ENCODE measurements around the gene PPAT.

PPAT gene

DNA sequence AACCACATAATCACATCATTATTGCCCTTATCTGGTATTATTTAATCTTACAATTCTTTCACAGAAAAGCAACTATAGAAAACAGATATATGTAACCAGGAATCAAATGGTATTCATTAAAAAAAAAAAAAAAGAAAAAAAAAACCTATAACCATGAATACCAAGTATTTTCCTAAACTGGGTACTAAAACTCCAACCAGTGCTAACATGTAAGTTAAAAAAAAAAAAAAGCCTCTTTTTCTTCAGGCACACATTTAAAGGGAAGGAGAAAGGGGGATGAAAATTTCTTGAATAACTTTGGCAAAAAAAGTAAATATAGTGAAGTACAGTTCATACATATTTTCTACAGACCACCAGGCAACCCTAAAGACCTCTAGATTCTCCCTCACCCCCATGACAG lies 2.1 kb downstream of the PPAT start:
- DNase-seq = no peak

DNA sequence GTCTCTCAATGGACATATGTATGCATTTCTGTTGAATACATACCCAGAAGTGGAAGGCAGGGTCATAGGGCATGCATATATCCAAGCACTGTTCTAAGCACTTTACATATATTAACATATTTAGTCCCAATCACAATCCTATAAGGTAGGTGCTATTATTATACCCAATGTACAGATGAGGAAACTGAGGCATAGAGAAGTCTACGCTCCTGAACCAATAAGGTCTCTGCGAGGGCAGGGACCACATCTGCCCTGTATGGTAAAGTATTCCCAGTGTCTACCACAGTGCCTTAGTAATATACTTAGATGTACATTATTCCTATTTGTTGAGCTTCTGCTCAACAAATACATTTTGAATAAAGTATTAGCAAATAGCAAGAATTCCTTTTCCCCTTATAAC lies 5.2 kb downstream of the PPAT start:
- no peak for DNase-seq

DNA sequence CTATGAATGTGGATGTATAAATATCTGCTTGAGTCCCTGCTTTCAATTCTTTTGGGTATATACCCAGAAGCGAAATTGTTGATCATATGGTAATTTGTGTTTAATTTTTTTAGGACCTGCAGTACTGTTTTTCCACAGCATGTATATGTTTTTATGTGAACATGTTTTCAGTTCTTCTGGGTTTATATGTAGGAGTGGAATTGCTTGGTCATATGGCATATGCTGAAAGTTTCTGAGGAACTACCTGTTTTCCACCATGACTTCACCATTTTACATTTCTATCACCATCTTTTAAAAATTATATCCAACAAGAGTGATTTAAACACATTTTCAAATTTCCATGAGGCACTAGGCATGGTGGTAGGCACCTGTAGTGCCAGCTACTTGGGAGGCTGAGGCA lies 8.2 kb downstream of the PPAT start:
- no peak for DNase-seq

- DNase-seq = no peak
Observed at GRCh38 chr4:56426273-56426672, 9.1 kb downstream of the PPAT start.

DNA sequence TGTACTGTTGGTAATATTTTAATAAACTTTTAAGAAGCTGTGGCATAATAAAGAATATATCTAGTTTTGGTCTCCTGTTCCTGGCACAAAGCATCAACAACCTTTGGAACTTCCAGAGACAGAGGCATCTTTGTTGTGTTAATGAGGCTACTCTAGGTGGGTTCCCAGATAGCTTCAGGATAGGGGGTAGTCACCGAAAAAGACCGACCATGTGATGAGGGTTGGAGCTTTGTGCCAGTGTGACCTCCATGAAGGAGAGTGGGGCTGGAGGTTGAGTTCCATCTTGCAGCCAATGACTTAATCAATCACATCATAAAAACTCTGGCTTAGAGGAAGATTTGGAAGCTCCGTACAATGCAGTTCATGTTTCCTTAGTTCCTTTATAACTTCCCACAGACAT lies 9.9 kb downstream of the PPAT start:
- no peak for DNase-seq

DNA sequence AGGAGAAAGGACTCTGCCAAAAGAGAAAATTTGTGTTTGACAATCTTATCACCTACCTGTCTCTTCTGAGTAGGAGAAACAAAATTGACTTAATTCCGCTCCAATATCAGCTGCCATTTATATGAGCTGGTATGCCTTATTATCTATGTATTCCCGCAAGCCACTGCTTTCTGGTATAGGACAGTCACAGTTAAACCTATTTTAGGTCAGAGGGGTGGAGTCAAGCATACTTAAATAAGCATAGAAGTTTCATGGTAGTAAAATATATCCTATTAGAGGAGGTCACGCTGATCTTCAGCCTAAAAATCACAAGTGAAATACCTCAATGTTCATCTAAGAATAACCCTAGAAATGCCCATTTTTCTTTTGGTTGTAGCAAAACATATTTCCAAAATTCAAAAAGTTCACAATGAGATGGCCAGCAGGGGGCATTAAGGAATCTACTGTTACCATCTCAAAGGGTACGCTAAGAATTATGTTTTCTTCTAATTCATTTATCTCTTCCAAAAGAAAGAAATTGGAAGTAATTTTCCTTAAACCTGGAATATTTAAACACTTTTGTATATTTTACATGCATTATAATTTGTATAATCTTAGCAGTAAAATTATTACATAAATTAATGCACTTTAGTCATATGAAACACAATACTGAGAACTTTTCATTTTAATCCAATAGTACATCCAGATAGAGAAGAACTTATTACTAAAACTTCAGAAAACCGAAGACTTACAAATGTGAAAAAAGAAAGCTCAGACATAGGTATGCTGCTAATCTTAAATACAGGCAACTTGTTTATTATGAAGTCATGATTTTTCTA lies 10.5 kb downstream of the PPAT start:
- no peak for DNase-seq

GRCh38 chr4:56424176-56424575 lies 11.2 kb downstream of the PPAT start:
- no peak for DNase-seq

- no peak for DNase-seq
Observed at GRCh38 chr4:56417396-56417795, 18.0 kb downstream of the PPAT start.

DNA sequence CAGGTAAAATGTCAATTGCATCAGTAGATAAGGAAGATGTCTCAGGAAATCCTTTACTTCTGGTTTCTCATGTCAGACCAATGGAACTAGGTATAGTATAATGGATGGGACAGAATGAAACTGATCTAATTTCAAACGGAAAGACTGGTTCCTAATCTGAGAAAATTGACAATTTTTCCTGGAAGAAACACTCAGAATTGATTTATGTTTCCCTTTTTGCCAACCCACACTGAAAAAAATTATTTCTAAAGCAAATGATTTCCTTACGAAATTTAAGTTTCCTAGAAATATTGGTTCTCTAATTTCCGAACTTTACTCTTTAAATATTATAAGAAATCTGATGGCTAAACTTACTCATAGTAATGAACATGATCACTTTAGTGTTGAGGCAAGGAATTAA lies 19.1 kb downstream of the PPAT start:
- no peak for DNase-seq

DNA sequence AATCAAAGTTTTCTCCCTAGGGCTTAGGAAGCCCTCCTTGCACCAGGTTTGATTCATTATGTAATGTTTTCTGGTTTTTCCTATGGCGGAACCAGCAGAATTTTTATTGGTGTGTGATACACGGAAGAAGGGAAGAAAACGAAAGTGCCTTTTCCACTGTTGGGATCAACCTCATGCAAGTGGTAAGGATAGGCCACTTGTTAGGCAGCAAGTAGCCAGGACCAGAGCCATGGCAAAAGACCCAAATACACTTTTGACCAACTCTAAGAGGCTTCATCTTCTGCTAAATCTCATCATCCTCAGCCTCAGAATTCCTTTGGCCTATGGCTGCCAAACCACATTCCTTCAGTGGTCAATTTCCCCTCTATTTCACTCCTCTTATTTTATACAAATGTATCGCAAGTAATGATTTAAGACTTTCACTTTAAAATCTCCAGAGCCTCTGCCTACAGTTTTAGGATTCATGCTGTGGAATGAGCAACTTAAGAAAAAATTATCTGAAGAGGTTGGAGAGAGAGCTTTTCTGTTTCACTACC lies 21.2 kb downstream of the PPAT start:
- DNase-seq = no peak

GRCh38 chr4:56410247-56411062 lies 25.0 kb downstream of the PPAT start:
- DNase-seq = peak; percentile 91

DNA sequence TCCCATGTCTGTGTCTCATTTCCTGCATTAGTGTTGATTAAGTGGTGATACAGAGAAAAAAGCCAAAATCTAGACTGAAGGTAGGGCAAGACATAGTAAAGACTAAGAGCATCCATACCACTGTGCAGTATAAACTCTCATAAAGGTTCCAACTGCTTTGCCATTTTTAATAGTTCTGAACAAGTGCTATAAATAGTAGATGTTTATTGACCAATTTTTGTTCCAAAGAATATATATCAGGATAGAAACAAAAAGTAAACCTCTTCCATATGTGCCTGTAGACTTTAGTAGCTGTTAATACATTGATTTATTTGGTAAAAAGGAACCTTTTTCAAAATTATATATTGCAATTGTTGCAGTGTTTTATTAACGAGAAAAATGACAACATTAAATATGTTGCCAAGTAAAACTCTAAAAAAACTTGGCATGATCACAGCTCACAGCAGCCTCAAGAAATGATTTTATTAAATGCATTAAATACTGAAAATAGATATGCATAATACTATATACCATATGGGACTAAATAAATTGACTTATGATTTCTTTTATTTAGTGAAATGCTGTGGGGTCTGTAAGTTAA lies 25.8 kb downstream of the PPAT start:
- DNase-seq = no peak

GRCh38 chr4:56408978-56409377 lies 26.4 kb downstream of the PPAT start:
- DNase-seq = no peak

GRCh38 chr4:56406151-56406550 lies 29.3 kb downstream of the PPAT start:
- no peak for DNase-seq

DNA sequence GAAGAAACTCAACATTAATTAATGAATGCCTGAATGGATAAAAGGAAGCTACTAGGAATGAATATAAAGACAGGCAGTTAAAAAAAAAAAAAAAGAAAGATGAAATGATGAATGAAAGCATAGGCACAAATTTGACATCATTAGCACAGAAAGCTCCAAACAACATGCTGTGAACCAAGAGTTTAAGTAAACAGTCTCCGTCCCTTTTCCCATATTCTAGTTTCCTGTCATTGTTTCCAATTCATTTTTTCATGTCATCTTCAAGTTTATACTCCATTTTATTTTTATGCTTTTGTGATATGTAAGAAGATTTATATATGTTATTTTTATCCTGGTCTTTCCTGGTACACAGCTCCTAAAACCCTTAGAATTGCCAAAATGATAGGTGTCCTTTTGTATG lies 30.4 kb downstream of the PPAT start:
- no peak for DNase-seq

GRCh38 chr4:56400560-56400959 lies 34.9 kb downstream of the PPAT start:
- DNase-seq = no peak

DNA sequence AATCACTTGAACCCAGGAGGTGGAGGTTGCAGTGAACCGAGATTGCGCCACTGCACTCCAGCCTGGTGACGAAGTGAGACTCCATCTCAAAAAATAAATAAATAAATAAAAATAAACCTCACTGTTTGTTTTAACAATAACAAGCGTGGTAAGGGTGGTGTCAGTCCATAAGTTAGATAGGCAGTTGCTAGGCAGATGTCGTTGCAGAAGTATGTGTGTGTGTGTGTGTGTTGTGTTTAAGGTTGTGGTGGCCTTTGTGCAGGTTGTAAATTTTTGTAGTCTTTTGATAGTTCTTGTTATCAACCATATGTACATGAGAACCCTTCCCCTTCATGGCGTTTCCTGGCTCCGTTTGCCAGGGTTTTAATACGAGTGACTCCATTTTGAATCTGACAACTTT lies 44.1 kb downstream of the PPAT start:
- no peak for DNase-seq

- no peak for DNase-seq
Observed at GRCh38 chr4:56389558-56389957, 45.9 kb downstream of the PPAT start.

DNA sequence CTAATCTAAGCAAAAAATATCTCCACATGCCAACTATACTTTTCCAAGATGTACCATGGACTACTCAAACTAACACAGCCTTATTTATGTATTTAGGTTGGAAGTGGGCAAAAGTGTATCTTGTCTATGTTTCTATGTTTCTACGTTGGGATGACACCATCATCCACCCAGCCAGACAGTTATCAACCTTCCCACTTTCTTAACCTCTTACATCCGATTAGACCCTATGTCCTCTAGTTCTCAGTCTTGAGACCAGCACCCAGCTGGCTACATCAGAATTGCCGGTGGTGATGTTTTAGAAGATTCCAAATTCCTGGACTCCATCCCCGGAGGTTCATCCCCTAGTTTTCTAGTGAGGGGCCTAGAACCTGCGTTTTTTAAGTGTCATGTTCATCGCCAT lies 47.1 kb downstream of the PPAT start:
- DNase-seq = no peak

GRCh38 chr4:56387023-56388001 lies 48.1 kb downstream of the PPAT start, which contains the start of gene AASDH:
Gene AASDH (minus strand): TSS chr4:56387491. CDS start chr4:56384299, 3,192 bp downstream.
- DNase-seq = peak; percentile 89

- no peak for DNase-seq
Observed at GRCh38 chr4:56386091-56386490, 49.3 kb downstream of the PPAT start.

DNA sequence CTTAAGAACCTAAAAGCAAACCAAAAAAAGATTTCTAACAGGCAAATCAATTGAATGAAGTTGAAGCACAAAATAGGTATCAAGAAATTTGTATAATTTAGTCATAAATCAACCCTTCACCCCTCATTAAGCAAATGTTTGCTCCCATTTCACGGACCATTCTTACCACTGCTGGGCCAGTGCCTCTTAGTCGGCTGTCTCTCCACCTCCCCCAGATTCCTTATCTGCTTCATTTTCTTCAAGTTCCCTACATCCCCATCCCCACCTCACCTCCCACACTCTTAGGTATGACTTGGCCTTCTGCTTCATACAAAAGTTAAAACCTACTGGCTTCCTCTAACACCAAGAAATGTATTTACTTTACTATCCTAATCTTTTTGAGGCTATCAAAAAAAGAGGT lies 60.0 kb downstream of the PPAT start:
- no peak for DNase-seq

All from DMS153 (cell line).